NCI-H128 (cell line): Measurements from ENCODE around the gene LCE3E.
"Not testable (repeated sequence)": the region's sequence is repeated elsewhere in the genome, so short reads cannot be mapped to it uniquely, and the experiment has no call there.

ENCODE experiments used
- DNase-seq: peaks from one replicate; lab custom pipeline; 2025; ENCODE audit not compliant: unreplicated experiment; lab: John Stamatoyannopoulos, UW

LCE3E gene

GRCh38 chr1:152566681-152567080, at the start of gene LCE3E:
LCE3E (minus strand) TSS chr1:152566780; CDS start chr1:152566208, 572 bp downstream.
- no peak for DNase-seq

GRCh38 chr1:152613511-152613910, 46.9 kb upstream of the LCE3E start, which contains the start of gene LCE3B:
LCE3B (plus strand) TSS chr1:152613811; CDS start chr1:152613811, 0 bp downstream.
- DNase-seq = no peak

- DNase-seq = no peak
These were observed 33.4 kb upstream of the LCE3E start, which contains the start of gene LCE3C for GRCh38 chr1:152599934-152600333. LCE3C (plus strand) TSS chr1:152600234; CDS start chr1:152600732, 498 bp downstream.

GRCh38 chr1:152596986-152597385, 30.4 kb upstream of the LCE3E start:
- DNase-seq = no peak

- no peak for DNase-seq
These were observed 19.0 kb upstream of the LCE3E start for GRCh38 chr1:152585586-152585985.

- no peak for DNase-seq
These were observed 16.1 kb upstream of the LCE3E start for GRCh38 chr1:152582647-152583046.

GRCh38 chr1:152580433-152580832, 13.9 kb upstream of the LCE3E start, which contains the start of gene LCE3D:
LCE3D (minus strand) TSS chr1:152580516; CDS start chr1:152579936, 580 bp downstream.
- no peak for DNase-seq

- DNase-seq = not testable (repeated sequence)
These were observed 12.9 kb upstream of the LCE3E start for GRCh38 chr1:152579526-152579925.

- no peak for DNase-seq
These were observed 10.6 kb upstream of the LCE3E start for GRCh38 chr1:152577168-152577567.

- DNase-seq = no peak
These were observed 905 bp downstream of the LCE3E start for GRCh38 chr1:152565535-152566215.

- no peak for DNase-seq
These were observed 1.5 kb downstream of the LCE3E start for GRCh38 chr1:152565115-152565514.

GRCh38 chr1:152548358-152548757, 18.2 kb downstream of the LCE3E start:
- not testable (repeated sequence) for DNase-seq

- no peak for DNase-seq
These were observed 19.9 kb downstream of the LCE3E start for GRCh38 chr1:152546704-152547103.

- DNase-seq = no peak
These were observed 22.8 kb downstream of the LCE3E start for GRCh38 chr1:152543820-152544219.

- no peak for DNase-seq
These were observed 26.7 kb downstream of the LCE3E start for GRCh38 chr1:152539901-152540300.

- no peak for DNase-seq
These were observed 29.1 kb downstream of the LCE3E start for GRCh38 chr1:152537496-152537895.

- DNase-seq = no peak
These were observed 30.8 kb downstream of the LCE3E start for GRCh38 chr1:152535774-152536173.

GRCh38 chr1:152533327-152533938, 33.1 kb downstream of the LCE3E start:
- DNase-seq = no peak

- DNase-seq = no peak
These were observed 41.4 kb downstream of the LCE3E start for GRCh38 chr1:152525080-152525641.

- no peak for DNase-seq
These were observed 46.0 kb downstream of the LCE3E start for GRCh38 chr1:152520561-152521090.

GRCh38 chr1:152519851-152520250, 46.7 kb downstream of the LCE3E start:
- DNase-seq = no peak
